Endothelial cell of umbilical vein (primary cell): ENCODE measurements around the gene CD160.

Experiments used
- CTCF ChIP-seq, 2 donors: IDR thresholded peaks; 1 replicate in 1 of 2; 2 replicates in 1 of 2; pipeline ENCODE4 v1.5.1; 2011; ENCODE audit warnings: low read length in 2 of 2, mild to moderate bottlenecking in 2 of 2, moderate library complexity in 2 of 2, control low read depth in 1 of 2, inconsistent platforms in 1 of 2, low read depth in 1 of 2; ENCODE audit not compliant: insufficient read depth in 1 of 2; ENCODE audit errors: extremely low read depth in 1 of 2
- EZH2 ChIP-seq: IDR thresholded peaks from 2 replicates; pipeline ENCODE4 v1.6.1; 2012; ENCODE audit warnings: borderline replicate concordance, low read depth, mild to moderate bottlenecking, moderate library complexity, low read length, inconsistent platforms; ENCODE audit not compliant: severe bottlenecking
- POLR2A ChIP-seq: IDR thresholded peaks from 2 replicates; pipeline ENCODE4 v1.6.1; 2012; ENCODE audit warnings: low read depth, mild to moderate bottlenecking, control low read depth, low read length
- POLR2AphosphoS5 ChIP-seq: IDR thresholded peaks from 2 replicates; pipeline ENCODE4 v1.6.1; 2012; ENCODE audit warnings: low read depth, mild to moderate bottlenecking, control low read depth, low read length, moderate library complexity; ENCODE audit not compliant: insufficient read depth
- TF ChIP-seq, protein P1 (sequence below): IDR thresholded peaks from 2 replicates; pipeline ENCODE4 v1.6.1; 2011; ENCODE audit not compliant: insufficient read depth, insufficient read length

DNA sequence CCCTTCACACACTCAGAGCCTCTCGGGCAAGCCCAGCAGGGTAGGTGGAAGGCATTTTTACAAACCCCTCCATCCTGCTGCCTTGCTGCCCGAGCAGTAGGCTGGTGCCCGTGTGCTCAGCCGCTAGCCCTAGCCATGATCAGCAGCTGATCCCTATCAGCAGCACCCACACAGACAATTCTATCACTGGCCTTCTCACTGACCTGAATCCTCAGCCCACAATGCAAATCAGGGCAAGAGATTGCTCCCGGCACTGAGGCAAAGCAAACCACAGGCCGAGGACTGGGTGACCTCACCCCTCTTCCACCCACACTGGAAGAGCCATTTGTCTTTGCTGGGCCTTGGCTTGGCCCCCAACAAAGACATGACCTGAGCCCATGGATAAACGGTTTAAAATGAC is 11.2 kb upstream of the CD160 start:
- TF ChIP-seq CTCF (IDR thresholded peaks at IDR 0.05; ENCODE audit: extremely low read depth in 1 of 2, insufficient read depth in 1 of 2, low read depth in 1 of 2, low read length in 2 of 2), result no peak
- no peak for TF ChIP-seq POLR2AphosphoS5
- TF ChIP-seq POLR2A, result no peak
- TF ChIP-seq, protein P1, sequence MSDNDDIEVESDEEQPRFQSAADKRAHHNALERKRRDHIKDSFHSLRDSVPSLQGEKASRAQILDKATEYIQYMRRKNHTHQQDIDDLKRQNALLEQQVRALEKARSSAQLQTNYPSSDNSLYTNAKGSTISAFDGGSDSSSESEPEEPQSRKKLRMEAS, result no peak
- TF ChIP-seq EZH2, result no peak
